ENCODE measurements around the gene MARVELD2. TPM values are rescaled to one million over a fixed set of nuclear protein-coding genes. Genes with fewer than 3 reads are reported as not detected.

The MARVELD2 gene
- total and polyA plus RNA-seq, 5 donors, result 0.23 to 1.8 (median 1.3) TPM

Other genes with a start within 250 kb of the MARVELD2 start
- gene CCNB1, start 248.0 kb upstream of the MARVELD2 start, total RNA-seq, result 1 to 10 TPM; 1.4 to 6.4 (median 3.8) TPM
- gene CCNB1, start 248.0 kb upstream of the MARVELD2 start, polyA plus RNA-seq, result 2.8 TPM
- 1 to 10 TPM; 2.7 to 4.3 (median 3.8) TPM for gene CENPH, start 225.5 kb upstream of the MARVELD2 start, total RNA-seq
- gene CENPH, start 225.5 kb upstream of the MARVELD2 start, polyA plus RNA-seq, result 3.1 TPM
- 10 to 100 TPM; 11.2 to 16.8 (median 11.7) TPM for gene CDK7, start 180.2 kb upstream of the MARVELD2 start, total RNA-seq
- gene CDK7, start 180.2 kb upstream of the MARVELD2 start, polyA plus RNA-seq, result 13.6 TPM
- gene CCDC125, start 82.3 kb upstream of the MARVELD2 start, total RNA-seq, result 1 to 10 TPM; 3.6 to 5.3 (median 4.3) TPM
- gene CCDC125, start 82.3 kb upstream of the MARVELD2 start, polyA plus RNA-seq, result 1.9 TPM
- 10 to 100 TPM; 29.4 to 38.0 (median 34.1) TPM for gene AK6, start 45.6 kb upstream of the MARVELD2 start, total RNA-seq
- gene AK6, start 45.6 kb upstream of the MARVELD2 start, polyA plus RNA-seq, result 36.7 TPM
- gene TAF9, start 45.6 kb upstream of the MARVELD2 start, total RNA-seq, result 10 to 100 TPM; 34.9 to 53.6 (median 39.4) TPM
- gene TAF9, start 45.6 kb upstream of the MARVELD2 start, polyA plus RNA-seq, result 73.1 TPM
- 10 to 100 TPM; 14.8 to 19.1 (median 18.7) TPM for gene RAD17, start 45.3 kb upstream of the MARVELD2 start, total RNA-seq
- 10.3 TPM for gene RAD17, start 45.3 kb upstream of the MARVELD2 start, polyA plus RNA-seq
- gene OCLN, start 77.7 kb downstream of the MARVELD2 start, total RNA-seq, result 1 to 10 TPM; 1.0 to 2.0 (median 1.8) TPM
- gene OCLN, start 77.7 kb downstream of the MARVELD2 start, polyA plus RNA-seq, result 1.2 TPM
- gene GTF2H2C, start 145.1 kb downstream of the MARVELD2 start, total RNA-seq, result 10 to 100 TPM; 15.5 to 19.8 (median 17.2) TPM
- gene GTF2H2C, start 145.1 kb downstream of the MARVELD2 start, polyA plus RNA-seq, result 12.3 TPM